ENCODE data around the gene POLR1D. TPM values are rescaled to one million over a fixed set of nuclear protein-coding genes. Genes with fewer than 3 reads are reported as not detected.

Gene POLR1D
- total and polyA plus RNA-seq, 2 experiments from 2014 or later: 177 to 197 TPM

GRCh38 chr13:27660511-27660910 is 38.8 kb downstream of the POLR1D start:
- no peak overlapping the region for H3K4me3 Mint-ChIP-seq
- H2AFZ ChIP-seq: no peak overlapping the region
- 0 out of 2 replicates have a peak, but pooled peaks cover 4% of the 10 kb centered on the region for H3K4me1 ChIP-seq (ENCODE audit: insufficient read depth)
- no peak for TF ChIP-seq POLR2AphosphoS5 (IDR thresholded peaks at IDR 0.05; ENCODE audit: low read depth)
- no peak for TF ChIP-seq CREB1 (CRISPR knock-in tag; IDR thresholded peaks at IDR 0.05; ENCODE audit: low read depth)
- TF ChIP-seq CTCF (conservative IDR thresholded peaks at IDR 0.05; ENCODE audit: low read depth in 2 of 2): no peak
- TF ChIP-seq ZNF331 (CRISPR knock-in tag; IDR thresholded peaks at IDR 0.05; ENCODE audit: low read depth): no peak
- TF ChIP-seq REST (IDR thresholded peaks at IDR 0.05; ENCODE audit: unreplicated experiment): no peak
- TF ChIP-seq ZNF462 (CRISPR knock-in tag; IDR thresholded peaks at IDR 0.05): no peak
- TF ChIP-seq EZH2phosphoT487 (IDR thresholded peaks at IDR 0.05; ENCODE audit: unreplicated experiment): no peak
- no peak for TF ChIP-seq JUNB (IDR thresholded peaks at IDR 0.05; ENCODE audit: unreplicated experiment)
- TF ChIP-seq ZNF114 (CRISPR knock-in tag; IDR thresholded peaks at IDR 0.05): no peak
- no peak for TF ChIP-seq EZH2 (IDR thresholded peaks at IDR 0.05; ENCODE audit: low read depth, unreplicated experiment)
- TF ChIP-seq, protein P1, sequence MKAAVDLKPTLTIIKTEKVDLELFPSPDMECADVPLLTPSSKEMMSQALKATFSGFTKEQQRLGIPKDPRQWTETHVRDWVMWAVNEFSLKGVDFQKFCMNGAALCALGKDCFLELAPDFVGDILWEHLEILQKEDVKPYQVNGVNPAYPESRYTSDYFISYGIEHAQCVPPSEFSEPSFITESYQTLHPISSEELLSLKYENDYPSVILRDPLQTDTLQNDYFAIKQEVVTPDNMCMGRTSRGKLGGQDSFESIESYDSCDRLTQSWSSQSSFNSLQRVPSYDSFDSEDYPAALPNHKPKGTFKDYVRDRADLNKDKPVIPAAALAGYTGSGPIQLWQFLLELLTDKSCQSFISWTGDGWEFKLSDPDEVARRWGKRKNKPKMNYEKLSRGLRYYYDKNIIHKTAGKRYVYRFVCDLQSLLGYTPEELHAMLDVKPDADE (IDR thresholded peaks at IDR 0.05): no peak
- no peak for TF ChIP-seq STAT1 (IDR thresholded peaks at IDR 0.05; ENCODE audit: unreplicated experiment)
- TF ChIP-seq NANOG (IDR thresholded peaks at IDR 0.05; ENCODE audit: borderline replicate concordance): no peak
- H3K27me3 ChIP-seq (ENCODE audit: insufficient read depth): no peaks in the 10 kb centered on the region
- H3K4me1 Mint-ChIP-seq: peaks cover 12% of the 10 kb centered on the region
- peaks cover 19% of the 10 kb centered on the region for H4K20me1 ChIP-seq (replicated peaks; ENCODE audit: insufficient read depth)
- H3K36me3 ChIP-seq (ENCODE audit: insufficient read depth): no peaks in the 10 kb centered on the region
- peaks cover 1% of the 10 kb centered on the region; the same call in 2 of the 3 replicates for H3K36me3 Mint-ChIP-seq (ENCODE audit: low read depth)
- ATAC-seq (no peak), DNase-seq (ENCODE audit: low spot score) (no peak)
- H3K9me3 Mint-ChIP-seq: no peaks in the 10 kb centered on the region
- H3K4me2 ChIP-seq: no peak overlapping the region
- no peak overlapping the region for H3K4me3 ChIP-seq
- H3K27me3 Mint-ChIP-seq (ENCODE audit: insufficient read depth, low read depth, poor library complexity): no peaks in the 10 kb centered on the region
- 0 out of 2 replicates have a peak, but pooled peaks cover 4% of the 10 kb centered on the region for H3K79me2 ChIP-seq (replicated peaks; ENCODE audit: insufficient read depth)
- H3F3A ChIP-seq (replicated peaks; ENCODE audit: low read depth): no peaks in the 10 kb centered on the region
- H3K27ac Mint-ChIP-seq: no peak overlapping the region
- no peak overlapping the region for H3K27ac ChIP-seq (ENCODE audit: low read depth)
- no peaks in the 10 kb centered on the region for H3K9me2 ChIP-seq (ENCODE audit: insufficient read depth)

All from GM23338 (cell line).